Peyer's patch (tissue), 4 donors: ENCODE data around the gene KSR2. TPM values are rescaled to one million over a fixed set of nuclear protein-coding genes. Genes with fewer than 3 reads are reported as not detected.

Experiments used
- DNase-seq, 3 donors: peaks; one replicate each; pipeline ENCODE4 v3.0.0-alpha.2; 2017 to 2019
- H3K27ac ChIP-seq, 4 donors: fragments of 200-600 bp; sonication (generic); one replicate each; pipeline ENCODE4 v1.5.1; 2016 to 2019
- H3K27me3 ChIP-seq, 2 donors: fragments of 200-600 bp; sonication (generic); one replicate each; pipeline ENCODE4 v1.5.1; 2019
- H3K36me3 ChIP-seq, 3 donors: fragments of 200-600 bp; sonication (generic); one replicate each; pipeline ENCODE4 v1.5.1; 2016 to 2019
- H3K4me1 ChIP-seq, 4 donors: fragments of 200-600 bp; sonication (generic); one replicate each; pipeline ENCODE4 v1.5.1; 2016 to 2019
- H3K4me3 ChIP-seq, 4 donors: fragments of 200-600 bp; sonication (generic); 1 replicate in 3 of 4; 2 replicates in 1 of 4; pipeline ENCODE4 v1.5.1; 2016 to 2019; ENCODE audit warnings: mild to moderate bottlenecking in 1 of 4
- H3K9me3 ChIP-seq, 4 donors: fragments of 200-600 bp; sonication (generic); one replicate each; pipeline ENCODE4 v1.5.1; 2016 to 2019; ENCODE audit warnings: mild to moderate bottlenecking in 1 of 4
- CTCF ChIP-seq, 6 experiments: fragments of 450-650 bp in 4 of 6; fragments of 200-600 bp in 2 of 6; sonication (generic) in 1 of 6; IDR thresholded peaks; one replicate each; pipeline ENCODE4 v1.5.1; 2017 to 2019; ENCODE audit warnings: antibody characterized with exemption in 6 of 6, mild to moderate bottlenecking in 3 of 6, moderate library complexity in 1 of 6
- POLR2A ChIP-seq, 2 donors: fragments of 450-650 bp; IDR thresholded peaks; one replicate each; pipeline ENCODE4 v1.5.1; 2017; ENCODE audit warnings: antibody characterized with exemption in 2 of 2, mild to moderate bottlenecking in 2 of 2, moderate library complexity in 2 of 2
- total RNA-seq, 4 donors: library from RNA; depleted of rRNA; stranded (reverse); fragments of >200 nt; gene quantifications; one replicate each; pipeline ENCODE4 v1.1.0, GENCODE V29; 2016

The KSR2 gene
- total RNA-seq, 4 donors from 2014 or later: 0.27 to 0.53 (median 0.28) TPM; not detected in 1

GRCh38 chr12:117468016-117468415 is 500.8 kb downstream of the KSR2 start:
- Histone ChIP-seq H3K27ac (no peak overlapping the region), H3K36me3 (no peaks in the 10 kb centered on the region), H3K4me3 (no peak overlapping the region), H3K9me3 (peaks cover 0 to 5% (median 0%) of the 10 kb centered on the region in 4 donors), H3K27me3 (no peaks in the 10 kb centered on the region), H3K4me1 (no peaks in the 10 kb centered on the region)
- DNase-seq: no peak
- TF ChIP-seq CTCF (IDR thresholded peaks at IDR 0.05): no peak

- no peaks in the 10 kb centered on the region for H3K27me3 ChIP-seq
- H3K9me3 ChIP-seq: peaks cover 0 to 5% (median 0%) of the 10 kb centered on the region in 4 donors
- TF ChIP-seq POLR2A (IDR thresholded peaks at IDR 0.05) (no peak), CTCF (IDR thresholded peaks at IDR 0.05) (no peak)
- no peak for DNase-seq
- no peak overlapping the region for H3K27ac ChIP-seq
- no peaks in the 10 kb centered on the region for H3K36me3 ChIP-seq
- no peaks in the 10 kb centered on the region for H3K4me1 ChIP-seq
- no peak overlapping the region for H3K4me3 ChIP-seq
These were observed 501.2 kb downstream of the KSR2 start for GRCh38 chr12:117467588-117467987.

- no peaks in the 10 kb centered on the region for H3K27me3 ChIP-seq
- no peak overlapping the region for H3K27ac ChIP-seq
- no peak overlapping the region for H3K4me3 ChIP-seq
- no peaks in the 10 kb centered on the region for H3K36me3 ChIP-seq
- peaks cover 0 to 5% (median 0%) of the 10 kb centered on the region in 4 donors for H3K9me3 ChIP-seq
- H3K4me1 ChIP-seq: no peaks in the 10 kb centered on the region
- TF ChIP-seq POLR2A (IDR thresholded peaks at IDR 0.05) (no peak), CTCF (IDR thresholded peaks at IDR 0.05) (no peak)
- DNase-seq: peak in 2 of 3 donors; percentile 61
These were observed 502.0 kb downstream of the KSR2 start for GRCh38 chr12:117466677-117467362.

GRCh38 chr12:117461732-117462131 is 507.1 kb downstream of the KSR2 start:
- Histone ChIP-seq H3K4me3 (no peak overlapping the region), H3K27me3 (no peaks in the 10 kb centered on the region), H3K9me3 (no peaks in the 10 kb centered on the region), H3K36me3 (no peaks in the 10 kb centered on the region), H3K27ac (no peak overlapping the region), H3K4me1 (no peaks in the 10 kb centered on the region)
- TF ChIP-seq POLR2A (IDR thresholded peaks at IDR 0.05): no peak
- TF ChIP-seq CTCF (IDR thresholded peaks at IDR 0.05): no peak
- DNase-seq: no peak

- no peak for DNase-seq
- Histone ChIP-seq H3K4me3 (no peak overlapping the region), H3K4me1 (no peaks in the 10 kb centered on the region), H3K36me3 (no peaks in the 10 kb centered on the region), H3K9me3 (no peaks in the 10 kb centered on the region), H3K27ac (no peak overlapping the region), H3K27me3 (no peaks in the 10 kb centered on the region)
- no peak for TF ChIP-seq POLR2A (IDR thresholded peaks at IDR 0.05)
- no peak for TF ChIP-seq CTCF (IDR thresholded peaks at IDR 0.05)
These were observed 509.6 kb downstream of the KSR2 start for GRCh38 chr12:117459229-117459628.
